Neural progenitor cell (in vitro differentiated cells): ENCODE results near the gene AMTN.

Experiments
- EZH2phosphoT487 ChIP-seq: fragments of 200-600 bp; sonication (generic); IDR thresholded peaks from 2 replicates; pipeline ENCODE4 v1.6.1; 2017; ENCODE audit warnings: antibody characterized with exemption
- TF ChIP-seq, protein P1 (sequence below): fragments of 200-600 bp; sonication (generic); IDR thresholded peaks from 2 replicates; pipeline ENCODE4 v1.5.1; 2017; ENCODE audit warnings: antibody characterized with exemption, mild to moderate bottlenecking

DNA sequence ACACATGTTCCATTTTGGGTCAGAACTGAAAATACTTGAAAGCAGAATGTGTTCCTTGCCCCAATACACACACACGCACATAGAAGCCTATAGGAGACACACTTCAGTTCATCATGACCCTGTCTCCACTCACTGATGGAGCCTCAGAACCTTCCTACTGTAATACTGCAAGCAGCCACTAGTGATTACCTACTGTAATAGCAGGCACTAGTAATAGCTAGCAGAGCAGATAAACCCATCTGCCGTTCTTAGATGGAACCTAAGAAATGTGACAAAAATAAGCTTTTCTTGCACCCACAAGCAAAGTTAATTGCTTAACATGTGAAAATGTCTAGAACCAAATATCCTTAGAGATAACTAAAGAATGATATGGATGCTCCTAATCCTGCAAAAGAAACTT is 13.6 kb downstream of the AMTN start:
- TF ChIP-seq, protein P1, sequence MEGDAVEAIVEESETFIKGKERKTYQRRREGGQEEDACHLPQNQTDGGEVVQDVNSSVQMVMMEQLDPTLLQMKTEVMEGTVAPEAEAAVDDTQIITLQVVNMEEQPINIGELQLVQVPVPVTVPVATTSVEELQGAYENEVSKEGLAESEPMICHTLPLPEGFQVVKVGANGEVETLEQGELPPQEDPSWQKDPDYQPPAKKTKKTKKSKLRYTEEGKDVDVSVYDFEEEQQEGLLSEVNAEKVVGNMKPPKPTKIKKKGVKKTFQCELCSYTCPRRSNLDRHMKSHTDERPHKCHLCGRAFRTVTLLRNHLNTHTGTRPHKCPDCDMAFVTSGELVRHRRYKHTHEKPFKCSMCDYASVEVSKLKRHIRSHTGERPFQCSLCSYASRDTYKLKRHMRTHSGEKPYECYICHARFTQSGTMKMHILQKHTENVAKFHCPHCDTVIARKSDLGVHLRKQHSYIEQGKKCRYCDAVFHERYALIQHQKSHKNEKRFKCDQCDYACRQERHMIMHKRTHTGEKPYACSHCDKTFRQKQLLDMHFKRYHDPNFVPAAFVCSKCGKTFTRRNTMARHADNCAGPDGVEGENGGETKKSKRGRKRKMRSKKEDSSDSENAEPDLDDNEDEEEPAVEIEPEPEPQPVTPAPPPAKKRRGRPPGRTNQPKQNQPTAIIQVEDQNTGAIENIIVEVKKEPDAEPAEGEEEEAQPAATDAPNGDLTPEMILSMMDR = peak; percentile 20
- no peak for TF ChIP-seq EZH2phosphoT487
